ENCODE results near the gene CNGB1. TPM values are rescaled to one million over a fixed set of nuclear protein-coding genes. Genes with fewer than 3 reads are reported as not detected.

Gene CNGB1
- total RNA-seq: under 0.01 TPM in 1 of 2 replicates, not detected in the other

DNA sequence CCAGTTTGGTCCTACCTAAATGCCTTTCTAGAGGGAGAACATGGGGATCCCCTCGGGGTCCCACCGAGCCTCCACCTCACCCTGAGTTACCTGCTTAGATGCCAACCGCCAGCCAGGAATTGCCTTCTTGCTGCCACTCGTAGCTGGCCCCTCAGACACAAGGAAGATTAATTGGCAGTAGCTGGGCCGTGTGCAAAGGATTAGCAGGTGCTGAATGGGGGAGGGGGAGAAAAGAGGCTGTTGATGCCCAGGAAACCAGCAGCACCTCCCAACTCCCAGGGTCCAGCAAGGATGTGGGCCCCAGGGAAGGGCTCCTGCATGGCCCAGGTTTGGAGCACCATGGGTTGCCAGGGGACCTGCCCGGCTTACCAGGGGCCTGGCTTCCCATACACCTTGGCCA is at the start of gene CNGB1:
Gene CNGB1, minus strand, starts transcription at position 159 of the 400 bp plus-strand sequence. CDS start 3,842 bp downstream, outside the sequence.

GRCh38 chr16:58000706-58001676 is 30.1 kb upstream of the CNGB1 start, which contains the start of gene USB1:
Gene USB1, plus strand, starts transcription at chr16:58001407. Its CDS starts 77 bp downstream, at chr16:58001484.

DNA sequence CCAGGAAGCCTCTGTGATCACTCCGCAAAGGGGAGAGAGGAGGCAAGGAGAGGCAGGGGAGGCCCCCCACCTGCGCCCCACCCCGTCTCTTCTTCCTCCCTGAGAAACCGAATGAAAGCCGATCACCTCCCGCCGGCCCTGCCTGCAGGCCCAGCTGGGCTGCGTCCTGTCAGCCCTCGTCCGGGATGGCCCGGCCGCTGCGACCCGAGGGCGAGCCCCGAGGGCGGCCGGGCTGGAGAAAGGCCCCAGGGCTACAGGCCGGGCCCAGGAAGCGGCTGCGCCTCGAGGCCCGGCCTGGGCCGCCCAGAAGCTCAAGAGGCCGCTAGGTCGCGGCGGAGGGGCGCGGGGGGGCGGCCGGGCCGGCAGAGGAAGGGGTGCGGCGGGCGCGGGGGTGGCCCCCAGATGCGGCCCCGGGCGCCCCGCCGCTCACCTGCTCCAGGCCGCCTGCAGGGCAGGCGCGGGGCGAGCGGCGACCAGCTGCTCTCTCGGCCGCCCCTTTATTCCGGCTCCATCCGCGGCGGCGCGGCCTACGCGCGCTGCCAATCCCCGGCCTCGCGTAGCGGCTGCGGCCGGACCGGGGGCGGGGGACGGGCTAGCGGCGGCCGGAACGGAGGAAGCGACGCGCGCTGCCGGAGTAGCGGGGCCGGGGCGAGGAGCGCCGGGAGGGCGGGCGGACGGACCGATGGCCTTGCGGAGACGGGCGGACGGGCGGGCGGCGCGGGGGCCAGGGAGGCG is 29.2 kb upstream of the CNGB1 start, which contains the start of gene ZNF319:
Gene ZNF319, minus strand, starts transcription at position 702 of the 735 bp plus-strand sequence. CDS start 2,407 bp downstream, outside the sequence.

Other genes starting within 250 kb of the CNGB1 start
- 18.8 and 26.0 TPM in 2 replicates for gene KATNB1, start 235.4 kb downstream of the CNGB1 start, total RNA-seq
- 45.3 and 56.0 TPM in 2 replicates for gene KIFC3, start 168.6 kb downstream of the CNGB1 start, total RNA-seq
- 3.0 and 3.3 TPM in 2 replicates for gene ZNF319, start 29.5 kb upstream of the CNGB1 start, total RNA-seq
- 25.0 and 35.3 TPM in 2 replicates for gene USB1, start 30.3 kb upstream of the CNGB1 start, total RNA-seq
- 4.6 and 7.2 TPM in 2 replicates for gene MMP15, start 54.6 kb upstream of the CNGB1 start, total RNA-seq
- 39.9 and 51.3 TPM in 2 replicates for gene CFAP20, start 158.3 kb upstream of the CNGB1 start, total RNA-seq
- gene CSNK2A2, start 227.0 kb upstream of the CNGB1 start, total RNA-seq: 34.8 and 51.3 TPM in 2 replicates